B cell (primary cell): ENCODE results near the gene ENTREP3. TPM values are rescaled to one million over a fixed set of nuclear protein-coding genes. Genes with fewer than 3 reads are reported as not detected.
A peak's percentile ranks its signal among the peaks of the same experiment; 100 is the strongest.

Source experiments
- ATAC-seq: fragments of 200-7000 bp; cut with Tn5 transposase; one replicate; pipeline ENCODE4 v1.10.0; 2021; ENCODE audit warnings: low read depth, mild to moderate bottlenecking, moderate number of reproducible peaks, moderate library complexity
- CTCF ChIA-PET: fragments of 350-600 bp; sonication (Branson Sonifier 250); formaldehyde crosslinking; loops from one replicate; lab custom pipeline; 2021; ENCODE audit warnings: antibody characterized with exemption, inconsistent platforms; lab: Charles Lee
- POLR2A ChIA-PET: fragments of 350-600 bp; sonication (Branson Sonifier 250); formaldehyde crosslinking; loops from one replicate; lab custom pipeline; 2021; ENCODE audit warnings: antibody characterized with exemption; lab: Charles Lee
- DNase-seq: peaks from one replicate; pipeline ENCODE4 v3.0.0; 2013
- H2AFZ ChIP-seq: 2 replicates; pipeline ENCODE4 v1.6.1; 2012; ENCODE audit warnings: mild to moderate bottlenecking, low read depth, low read length; ENCODE audit not compliant: insufficient read depth, poor library complexity, severe bottlenecking
- H3K27ac ChIP-seq, 2 donors: 1 replicate in 1 of 2; 2 replicates in 1 of 2; pipeline ENCODE4 v1.5.1; 2012 to 2013; ENCODE audit warnings: low read length in 2 of 2, mild to moderate bottlenecking in 2 of 2, moderate library complexity in 1 of 2
- H3K27me3 ChIP-seq, 4 experiments: fragments of 200-600 bp in 1 of 4; sonication (generic) in 1 of 4; replicated peaks in 1 of 4; 1 replicate in 2 of 4; 2 replicates in 2 of 4; pipeline versions ENCODE4 v1.6.1 to v1.7.0; 2013 to 2016; ENCODE audit warnings: low read length in 3 of 4, mild to moderate bottlenecking in 2 of 4, mixed read lengths in 1 of 4, moderate library complexity in 1 of 4; ENCODE audit not compliant: insufficient read depth in 4 of 4, control insufficient read depth in 3 of 4; ENCODE audit errors: control extremely low read depth in 1 of 4
- H3K36me3 ChIP-seq, 2 experiments: replicated peaks in 1 of 2; 1 replicate in 1 of 2; 2 replicates in 1 of 2; pipeline versions ENCODE4 v1.6.1 to v1.7.1; 2013; ENCODE audit warnings: low read length in 1 of 2; ENCODE audit not compliant: insufficient read depth in 2 of 2, control insufficient read depth in 1 of 2; ENCODE audit errors: control extremely low read depth in 1 of 2, extremely low read depth in 1 of 2
- H3K4me1 ChIP-seq, 2 donors: fragments of 200-600 bp in 1 of 2; sonication (generic) in 1 of 2; 1 replicate in 1 of 2; 2 replicates in 1 of 2; pipeline versions ENCODE4 v1.5.1 to v1.6.1; 2013 to 2017; ENCODE audit warnings: low read length in 2 of 2; ENCODE audit not compliant: control insufficient read depth in 2 of 2, insufficient read depth in 2 of 2
- H3K4me2 ChIP-seq: replicated peaks from 2 replicates; pipeline ENCODE3; 2012; ENCODE audit warnings: mild to moderate bottlenecking, low read depth, low read length; ENCODE audit not compliant: poor library complexity, severe bottlenecking
- H3K4me3 ChIP-seq, 5 experiments: fragments of 200-600 bp in 1 of 5; sonication (generic) in 1 of 5; 1 replicate in 3 of 5; 2 replicates in 2 of 5; pipeline versions ENCODE4 v1.5.1 to v1.7.0; 2011 to 2016; ENCODE audit warnings: low read length in 4 of 5, mild to moderate bottlenecking in 4 of 5, low read depth in 2 of 5, control low read depth in 1 of 5, moderate library complexity in 1 of 5; ENCODE audit not compliant: insufficient read depth in 1 of 5; ENCODE audit errors: control extremely low read depth in 1 of 5, extremely low read depth in 1 of 5
- H3K79me2 ChIP-seq: fragments of 200-600 bp; sonication (generic); one replicate; pipeline ENCODE4 v1.6.0; 2016; ENCODE audit warnings: low read length; ENCODE audit not compliant: control insufficient read depth, insufficient read depth
- H3K9ac ChIP-seq: fragments of 200-600 bp; sonication (generic); 2 replicates; pipeline ENCODE4 v1.6.1; 2017; ENCODE audit warnings: mild to moderate bottlenecking, low read length, moderate library complexity
- H3K9me3 ChIP-seq, 3 donors: one replicate each; pipeline versions ENCODE4 v1.6.1 to v1.7.1; 2013; ENCODE audit warnings: low read length in 2 of 3; ENCODE audit not compliant: control insufficient read depth in 2 of 3, insufficient read depth in 1 of 3; ENCODE audit errors: control extremely low read depth in 1 of 3
- H4K20me1 ChIP-seq: 2 replicates; pipeline ENCODE4 v1.6.0; 2012; ENCODE audit warnings: mild to moderate bottlenecking, low read length; ENCODE audit not compliant: insufficient read depth, control insufficient read depth, poor library complexity, severe bottlenecking
- H3K27ac Mint-ChIP-seq: one replicate; pipeline ENCODE4 v1.8.0; 2021; ENCODE audit warnings: mixed read lengths
- H3K27me3 Mint-ChIP-seq: one replicate; pipeline ENCODE4 v1.8.0; 2021; ENCODE audit warnings: mixed read lengths
- H3K4me1 Mint-ChIP-seq: one replicate; pipeline ENCODE4 v1.8.0; 2021; ENCODE audit warnings: mixed read lengths
- H3K4me3 Mint-ChIP-seq: one replicate; pipeline ENCODE4 v1.8.0; 2021; ENCODE audit warnings: mixed read lengths
- H3K9me3 Mint-ChIP-seq: one replicate; pipeline ENCODE4 v1.8.0; 2022; ENCODE audit warnings: mixed read lengths; ENCODE audit not compliant: insufficient read depth
- EZH2 ChIP-seq: IDR thresholded peaks from 2 replicates; pipeline ENCODE4 v1.6.1; 2012; ENCODE audit warnings: borderline replicate concordance, low read depth, mild to moderate bottlenecking, moderate library complexity, low read length; ENCODE audit not compliant: insufficient read depth, poor library complexity, severe bottlenecking
- WGBS: methylation state at CpG from one replicate; pipeline ENCODE4 v1.1.5; 2013; ENCODE audit warnings: missing lambda C conversion rate; ENCODE audit not compliant: insufficient coverage; 5-methylcytosine and 5-hydroxymethylcytosine counted together
- intact Hi-C: fragments of 100-400 bp; cut with micrococcal nuclease; formaldehyde crosslinking; loops from one replicate; pipeline ENCODE4 v1.10.0; 2022
- polyA plus RNA-seq: library from polyadenylated mRNA; depleted of rRNA; stranded (reverse); fragments of >200 nt; gene quantifications from 2 replicates; pipeline ENCODE4 v1.2.3, GENCODE V29; 2012
- total RNA-seq, 2 donors: library from RNA; stranded (reverse); fragments of 120-200 nt in 1 of 2; gene quantifications; 1 replicate in 1 of 2; 2 replicates in 1 of 2; pipeline versions ENCODE4 v1.2.3 to v1.2.4, GENCODE V29; 2013 to 2022
- TF ChIP-seq, protein P1 (sequence below): fragments of 200-600 bp; IDR thresholded peaks from one replicate; pipeline ENCODE4 v1.8.0; 2022; ENCODE audit warnings: antibody characterized with exemption, mild to moderate bottlenecking

Gene ENTREP3
- total and polyA plus RNA-seq, 2 donors (not counting 1 experiment from before 2014, with no cell fraction given) = 7.6 to 15.2 TPM

DNA sequence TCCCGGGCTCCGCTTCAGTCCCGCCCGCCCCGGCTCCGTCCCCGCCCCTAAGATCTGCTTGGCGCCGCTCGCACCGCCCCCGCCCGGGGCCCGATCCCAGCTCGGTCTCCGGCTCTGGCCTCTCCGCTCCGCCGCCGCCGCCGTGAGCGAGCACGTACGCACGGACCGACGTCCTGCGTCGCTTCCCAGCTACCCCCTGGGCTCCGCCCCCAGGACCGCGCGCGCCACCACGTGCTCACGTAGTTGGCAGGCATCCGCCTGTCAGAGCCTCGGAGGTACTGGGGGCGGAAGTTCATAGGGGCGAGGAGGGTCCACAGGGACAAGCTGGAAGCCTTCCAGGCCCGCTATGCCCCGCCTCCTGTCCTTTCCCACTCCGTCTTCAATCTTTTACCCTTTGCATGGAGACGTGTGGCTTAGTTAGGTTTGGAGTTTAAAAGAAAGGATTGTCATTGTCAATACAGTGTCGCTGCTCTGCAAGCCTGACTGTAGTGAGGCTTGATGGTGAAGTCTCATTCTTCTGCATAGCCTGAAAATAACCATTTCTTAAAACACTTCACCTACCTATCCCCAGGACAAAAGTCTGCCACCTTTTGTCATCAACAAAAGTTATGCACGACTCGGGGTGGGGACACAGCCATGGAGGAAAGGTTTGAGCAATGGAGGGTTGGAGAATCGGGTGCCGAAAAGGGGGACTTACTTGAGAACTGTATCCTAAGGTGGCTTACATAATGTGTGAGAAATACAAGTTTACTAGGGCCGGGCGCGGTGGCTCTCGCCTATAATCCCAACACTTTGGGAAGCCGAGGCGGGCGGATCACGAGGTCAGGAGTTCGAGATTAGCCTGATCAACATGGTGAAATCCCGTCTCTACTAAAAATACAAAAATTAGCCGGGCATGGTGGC lies 18.3 kb upstream of the ENTREP3 start, which contains the start of gene CLK2:
CLK2 (minus strand) TSS at position 162 of the 903 bp plus-strand sequence. CDS start 2,527 bp downstream, outside the sequence.
- CTCF ChIA-PET = interaction anchor here (0.9 to 1.9 kb wide), 8 partner anchors 12 to 50 kb away, joined by 3 to 17 read pairs (median 6); partner anchors contain the start of genes FDPS and SCAMP3
- POLR2A ChIA-PET = interaction anchor here (0.6 to 2.3 kb wide), 12 partner anchors 12 to 1283 kb away, joined by 3 to 18 read pairs (median 5); partner anchors contain the start of genes ENTREP3, FDPS, RPS27 and RUSC1
- ATAC-seq = peak; percentile 78
- H3K9me3 ChIP-seq = no peaks in the 10 kb centered on the region
- intact Hi-C loops = loop anchor here (1.0 to 5.0 kb wide), 4 partner anchors 11 to 779 kb away; partner anchors contain the start of genes FDPS, LAMTOR2, SCAMP3 and UBQLN4
- H3K27me3 Mint-ChIP-seq = no peaks in the 10 kb centered on the region
- peak within 1 kb of the TSS; percentile 99 for H3K27ac Mint-ChIP-seq
- H3K4me1 ChIP-seq = peaks cover 27 to 43% of the 10 kb centered on the region in 2 donors
- peak within 1 kb of the TSS; percentile 68 to 89 for H3K27ac ChIP-seq
- peak within 1 kb of the TSS; percentile 85 for H2AFZ ChIP-seq
- peaks cover 33% of the 10 kb centered on the region for H3K79me2 ChIP-seq
- peaks cover 26% of the 10 kb centered on the region for H4K20me1 ChIP-seq
- peak within 1 kb of the TSS; percentile 79 for H3K4me2 ChIP-seq
- peaks cover 43% of the 10 kb centered on the region for H3K4me1 Mint-ChIP-seq
- WGBS = 9% methylated on average over 46 of the region's 61 CpGs
- peak within 1 kb of the TSS; percentile 99 for H3K4me3 Mint-ChIP-seq
- no peaks in the 10 kb centered on the region for H3K9me3 Mint-ChIP-seq
- peak within 1 kb of the TSS; percentile 73 to 93 (median 80) for H3K4me3 ChIP-seq
- no peaks in the 10 kb centered on the region for H3K27me3 ChIP-seq
- H3K9ac ChIP-seq = peak within 1 kb of the TSS; percentile 94
- peak; percentile 95 for DNase-seq
- TF ChIP-seq EZH2 = no peak
- TF ChIP-seq, protein P1, sequence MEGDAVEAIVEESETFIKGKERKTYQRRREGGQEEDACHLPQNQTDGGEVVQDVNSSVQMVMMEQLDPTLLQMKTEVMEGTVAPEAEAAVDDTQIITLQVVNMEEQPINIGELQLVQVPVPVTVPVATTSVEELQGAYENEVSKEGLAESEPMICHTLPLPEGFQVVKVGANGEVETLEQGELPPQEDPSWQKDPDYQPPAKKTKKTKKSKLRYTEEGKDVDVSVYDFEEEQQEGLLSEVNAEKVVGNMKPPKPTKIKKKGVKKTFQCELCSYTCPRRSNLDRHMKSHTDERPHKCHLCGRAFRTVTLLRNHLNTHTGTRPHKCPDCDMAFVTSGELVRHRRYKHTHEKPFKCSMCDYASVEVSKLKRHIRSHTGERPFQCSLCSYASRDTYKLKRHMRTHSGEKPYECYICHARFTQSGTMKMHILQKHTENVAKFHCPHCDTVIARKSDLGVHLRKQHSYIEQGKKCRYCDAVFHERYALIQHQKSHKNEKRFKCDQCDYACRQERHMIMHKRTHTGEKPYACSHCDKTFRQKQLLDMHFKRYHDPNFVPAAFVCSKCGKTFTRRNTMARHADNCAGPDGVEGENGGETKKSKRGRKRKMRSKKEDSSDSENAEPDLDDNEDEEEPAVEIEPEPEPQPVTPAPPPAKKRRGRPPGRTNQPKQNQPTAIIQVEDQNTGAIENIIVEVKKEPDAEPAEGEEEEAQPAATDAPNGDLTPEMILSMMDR = no peak
- H3K36me3 ChIP-seq = peaks cover 0 to 26% of the 10 kb centered on the region in 2 experiments
